NCI-H187 treated with DMSO at 0.1 percent for 48 hours (cell line): ENCODE results near the gene LHX1.
A peak's percentile ranks its signal among the peaks of the same experiment; 100 is the strongest.

Experiments
- DNase-seq: peaks from one replicate; lab custom pipeline; 2025; lab: John Stamatoyannopoulos, UW

LHX1 gene

DNA sequence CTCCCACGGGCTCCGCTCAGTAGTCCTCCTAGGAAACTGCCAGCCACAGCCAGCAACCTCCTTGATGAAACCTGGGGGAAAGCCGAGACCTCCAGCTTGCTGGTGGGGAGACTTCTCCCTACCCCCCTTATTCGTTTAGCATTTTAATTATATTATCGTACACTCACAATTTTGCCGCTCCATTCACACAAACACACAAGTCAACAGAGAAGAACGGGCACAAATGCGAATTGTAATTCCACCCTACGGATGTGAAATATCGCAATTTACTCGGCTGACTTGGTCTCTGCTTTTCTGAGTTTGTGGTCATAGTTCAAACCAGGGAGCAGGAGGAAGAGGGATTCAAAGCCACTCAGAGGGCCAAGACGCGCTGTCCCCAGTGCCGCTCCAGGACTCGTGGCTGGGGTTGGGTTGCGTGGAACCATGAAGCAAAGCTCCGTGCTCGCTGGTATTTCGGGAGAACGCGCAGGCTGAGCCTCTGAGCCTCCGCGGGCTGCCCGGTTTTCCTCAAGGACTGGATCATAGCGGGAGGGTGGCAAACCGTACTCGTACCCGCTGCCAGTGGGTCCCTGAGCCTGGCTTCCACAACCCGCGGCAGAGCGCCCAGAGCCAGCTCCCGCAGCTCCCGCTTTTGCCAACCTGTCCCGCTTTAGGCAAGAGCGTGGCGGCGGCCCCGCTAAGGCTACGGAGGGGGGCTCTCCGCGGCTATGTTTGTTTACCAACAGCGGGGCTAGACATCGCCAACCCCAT is 2.0 kb downstream of the LHX1 start:
- no peak for DNase-seq

DNA sequence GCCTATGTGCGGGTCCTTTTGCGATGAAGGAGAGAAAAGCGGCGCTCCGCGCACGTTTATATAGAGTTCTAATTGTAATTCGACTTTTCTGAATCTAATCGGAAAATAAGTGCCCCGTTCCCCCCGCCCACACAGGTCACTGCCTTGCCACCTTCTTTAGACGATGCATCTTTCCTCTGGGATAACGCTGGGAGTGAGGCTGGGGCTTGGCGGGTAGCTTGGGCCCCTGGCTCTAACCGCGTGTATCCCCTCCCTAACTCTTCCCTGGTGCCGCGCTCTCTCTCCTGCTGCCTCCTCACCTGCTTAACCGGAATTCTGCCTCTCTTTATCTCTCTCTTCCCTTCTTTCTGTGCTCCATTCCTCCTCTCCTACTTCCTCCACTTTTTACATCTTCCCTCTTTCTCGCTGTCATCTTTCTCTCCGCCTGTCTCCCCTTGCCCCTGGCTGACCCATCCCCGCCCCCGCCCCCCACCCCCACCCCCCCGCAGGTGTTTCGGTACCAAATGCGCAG is 2.6 kb downstream of the LHX1 start:
- no peak for DNase-seq

DNA sequence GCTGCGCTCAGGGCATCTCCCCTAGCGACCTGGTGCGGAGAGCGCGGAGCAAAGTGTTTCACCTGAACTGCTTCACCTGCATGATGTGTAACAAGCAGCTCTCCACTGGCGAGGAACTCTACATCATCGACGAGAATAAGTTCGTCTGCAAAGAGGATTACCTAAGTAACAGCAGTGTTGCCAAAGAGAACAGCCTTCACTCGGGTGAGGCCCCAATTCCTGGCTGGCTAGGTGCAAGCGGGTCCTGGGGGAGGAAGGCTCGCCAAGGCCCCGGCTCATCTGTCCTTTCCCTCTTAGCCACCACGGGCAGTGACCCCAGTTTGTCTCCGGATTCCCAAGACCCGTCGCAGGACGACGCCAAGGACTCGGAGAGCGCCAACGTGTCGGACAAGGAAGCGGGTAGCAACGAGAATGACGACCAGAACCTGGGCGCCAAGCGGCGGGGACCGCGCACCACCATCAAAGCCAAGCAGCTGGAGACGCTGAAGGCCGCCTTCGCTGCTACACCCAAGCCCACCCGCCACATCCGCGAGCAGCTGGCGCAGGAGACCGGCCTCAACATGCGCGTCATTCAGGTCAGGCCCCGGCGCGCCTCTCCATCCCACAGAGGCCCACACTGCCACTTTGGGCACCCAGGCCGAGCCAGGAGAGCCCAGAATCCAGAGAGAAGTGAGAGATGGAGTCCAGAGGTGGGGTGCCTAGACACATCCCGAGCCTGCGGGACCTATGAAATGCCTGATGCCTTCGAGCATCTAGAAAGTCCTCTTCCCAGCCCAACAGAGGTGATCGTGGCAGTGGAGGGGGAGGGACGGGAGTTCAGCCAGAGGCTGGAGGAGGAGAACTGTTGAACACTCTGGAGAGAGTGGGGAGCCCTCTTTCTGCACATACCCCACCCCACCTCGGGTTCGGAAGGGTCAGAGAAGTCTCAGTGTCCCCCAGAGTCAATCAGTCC is 3.3 kb downstream of the LHX1 start:
- no peak for DNase-seq

DNA sequence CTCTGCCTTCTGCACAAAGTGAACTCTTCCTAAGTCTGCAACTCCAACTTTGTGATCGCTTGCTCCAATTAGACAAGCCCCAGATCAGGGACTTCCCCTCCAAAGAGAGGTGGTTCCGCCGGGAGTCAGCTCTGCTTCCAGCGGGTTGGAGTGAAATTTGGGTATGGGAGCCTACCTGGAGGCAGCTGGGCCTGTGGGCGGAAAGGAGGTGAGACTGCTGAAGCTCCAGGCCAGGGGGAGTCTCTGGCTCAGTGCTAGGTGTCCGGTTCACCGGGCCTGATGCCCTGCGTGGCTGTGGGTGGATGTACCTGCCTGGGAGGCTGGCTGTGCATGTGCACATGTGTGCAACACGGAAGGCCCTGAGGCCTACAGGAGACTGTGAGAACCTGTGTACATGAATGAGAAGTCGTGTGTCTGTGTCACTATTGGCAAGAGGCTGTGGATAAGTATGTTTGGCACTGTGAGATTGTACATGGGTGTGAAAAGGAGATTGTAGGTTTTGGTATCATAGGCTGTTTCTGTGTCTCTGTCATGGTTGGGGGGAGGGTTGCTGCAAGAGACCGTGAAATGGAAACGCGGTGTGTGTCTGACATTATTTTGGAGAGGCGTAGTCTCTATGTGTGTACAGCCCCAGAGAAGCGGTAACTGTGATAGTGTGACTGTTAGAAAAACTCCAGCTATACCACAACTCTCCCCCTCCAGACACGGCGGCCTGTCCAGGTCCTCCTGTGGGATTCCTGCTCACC is 4.2 kb downstream of the LHX1 start:
- no peak for DNase-seq

DNA sequence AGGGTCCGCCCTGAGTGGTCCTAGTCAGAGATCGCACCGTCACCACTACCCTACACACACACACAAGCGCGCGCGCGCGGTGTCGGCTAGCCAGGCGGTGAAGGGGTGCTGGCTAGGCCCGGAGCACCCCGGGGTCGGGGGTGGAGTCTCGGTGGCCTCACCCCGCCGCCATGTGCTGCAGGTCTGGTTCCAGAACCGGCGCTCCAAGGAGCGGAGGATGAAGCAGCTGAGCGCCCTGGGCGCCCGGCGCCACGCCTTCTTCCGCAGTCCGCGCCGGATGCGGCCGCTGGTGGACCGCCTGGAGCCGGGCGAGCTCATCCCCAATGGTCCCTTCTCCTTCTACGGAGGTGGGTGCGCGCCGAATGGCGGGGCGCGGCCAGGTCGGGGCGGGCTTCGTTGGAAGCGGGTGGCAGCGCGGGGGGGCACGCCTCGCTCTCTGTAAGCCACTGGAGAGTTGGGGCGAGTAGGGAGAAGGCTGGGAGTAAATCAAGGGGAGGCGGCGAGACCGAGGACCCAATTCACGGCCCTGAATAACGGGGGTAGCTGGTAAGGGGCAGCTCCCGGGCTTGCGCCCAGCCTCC is 4.8 kb downstream of the LHX1 start:
- no peak for DNase-seq

DNA sequence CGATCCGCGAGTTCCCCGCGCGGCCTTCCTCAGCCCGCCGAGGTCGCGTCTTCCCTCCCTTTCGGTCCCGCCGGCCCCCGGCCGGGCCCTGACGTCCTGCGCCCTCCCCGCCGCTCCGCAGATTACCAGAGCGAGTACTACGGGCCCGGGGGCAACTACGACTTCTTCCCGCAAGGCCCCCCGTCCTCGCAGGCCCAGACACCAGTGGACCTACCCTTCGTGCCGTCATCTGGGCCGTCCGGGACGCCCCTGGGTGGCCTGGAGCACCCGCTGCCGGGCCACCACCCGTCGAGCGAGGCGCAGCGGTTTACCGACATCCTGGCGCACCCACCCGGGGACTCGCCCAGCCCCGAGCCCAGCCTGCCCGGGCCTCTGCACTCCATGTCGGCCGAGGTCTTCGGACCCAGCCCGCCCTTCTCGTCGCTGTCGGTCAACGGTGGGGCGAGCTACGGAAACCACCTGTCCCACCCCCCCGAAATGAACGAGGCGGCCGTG is 5.4 kb downstream of the LHX1 start:
- no peak for DNase-seq

DNA sequence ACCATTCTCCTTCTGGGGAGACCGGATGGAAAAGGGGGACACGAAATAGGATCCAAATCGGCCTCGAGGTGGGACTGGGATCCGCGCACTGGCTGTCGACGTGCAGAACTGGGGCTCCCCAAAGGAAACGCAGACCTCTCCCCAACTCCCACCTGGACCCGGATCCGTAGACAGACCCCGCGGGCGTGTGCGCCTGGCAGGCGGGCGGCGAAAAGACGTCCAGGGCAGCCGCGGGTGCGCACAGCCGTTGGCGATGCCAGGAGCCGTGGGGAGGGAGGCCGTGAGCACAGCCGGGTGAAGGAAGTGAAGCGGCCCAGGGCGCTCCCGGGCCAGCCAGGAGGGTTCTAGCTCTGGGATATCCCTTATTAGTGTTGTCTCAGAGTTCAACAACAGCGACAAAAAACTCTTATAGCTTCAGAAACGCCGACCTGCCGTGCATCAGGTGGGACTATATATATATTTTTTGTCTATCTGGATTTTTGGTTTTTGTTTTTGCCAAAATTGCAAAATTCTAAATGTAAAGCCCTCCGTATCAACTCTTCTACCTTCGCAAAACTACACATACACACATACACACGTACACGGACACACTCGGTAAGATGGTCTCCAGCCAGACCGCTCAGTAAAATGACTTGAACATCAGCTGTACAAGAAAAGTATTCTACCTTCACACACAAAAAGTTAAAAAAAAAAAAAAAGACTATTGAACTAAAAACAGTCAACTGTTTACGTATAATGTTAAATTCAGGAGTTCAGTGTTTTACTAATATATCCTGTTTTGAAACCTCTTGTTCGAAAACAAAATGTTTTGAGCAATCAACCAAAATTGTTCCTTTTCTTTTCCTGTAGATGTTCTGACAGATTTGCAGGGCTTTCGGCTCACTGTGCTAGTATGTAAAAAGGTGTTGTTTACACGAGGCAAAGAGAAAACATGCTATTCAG is 6.2 kb downstream of the LHX1 start:
- no peak for DNase-seq

DNA sequence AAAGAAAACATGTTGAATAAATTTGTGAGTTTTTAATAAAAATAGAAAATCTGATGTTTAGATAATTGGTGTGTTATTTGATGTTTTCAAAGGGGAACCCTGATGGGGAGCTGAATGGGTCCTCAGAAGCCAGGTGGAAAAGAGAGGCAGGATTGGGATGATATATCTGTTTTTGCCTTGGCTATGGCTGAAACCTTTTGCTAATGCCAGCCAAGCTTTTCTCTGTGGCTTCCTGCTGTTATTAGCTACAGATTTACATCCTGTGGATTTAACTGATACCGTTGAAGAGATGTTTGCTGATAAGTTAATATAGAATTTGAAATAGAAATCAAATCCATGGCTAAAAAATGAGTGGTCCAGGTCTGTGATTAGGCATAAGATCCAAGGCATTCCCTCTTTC is 7.3 kb downstream of the LHX1 start:
- DNase-seq, result no peak

DNA sequence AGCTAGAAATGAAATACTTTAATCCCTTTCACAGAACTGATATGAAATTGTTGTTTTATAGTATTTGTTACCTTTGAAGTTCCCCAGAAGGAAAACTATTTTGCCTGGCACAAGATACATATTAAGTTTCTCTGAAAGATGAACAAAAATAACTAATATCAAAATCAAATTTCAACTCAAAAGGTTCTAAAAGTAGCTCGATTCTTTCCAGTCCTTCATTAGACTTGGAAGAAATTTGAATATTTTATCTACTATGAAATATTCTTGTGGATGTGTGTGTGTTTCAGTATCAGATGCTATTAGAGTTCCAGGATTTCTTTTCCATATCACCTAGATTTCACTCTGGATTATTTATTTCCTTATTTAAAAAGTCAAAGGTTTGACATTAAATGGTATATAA is 7.9 kb downstream of the LHX1 start:
- DNase-seq, result no peak

DNA sequence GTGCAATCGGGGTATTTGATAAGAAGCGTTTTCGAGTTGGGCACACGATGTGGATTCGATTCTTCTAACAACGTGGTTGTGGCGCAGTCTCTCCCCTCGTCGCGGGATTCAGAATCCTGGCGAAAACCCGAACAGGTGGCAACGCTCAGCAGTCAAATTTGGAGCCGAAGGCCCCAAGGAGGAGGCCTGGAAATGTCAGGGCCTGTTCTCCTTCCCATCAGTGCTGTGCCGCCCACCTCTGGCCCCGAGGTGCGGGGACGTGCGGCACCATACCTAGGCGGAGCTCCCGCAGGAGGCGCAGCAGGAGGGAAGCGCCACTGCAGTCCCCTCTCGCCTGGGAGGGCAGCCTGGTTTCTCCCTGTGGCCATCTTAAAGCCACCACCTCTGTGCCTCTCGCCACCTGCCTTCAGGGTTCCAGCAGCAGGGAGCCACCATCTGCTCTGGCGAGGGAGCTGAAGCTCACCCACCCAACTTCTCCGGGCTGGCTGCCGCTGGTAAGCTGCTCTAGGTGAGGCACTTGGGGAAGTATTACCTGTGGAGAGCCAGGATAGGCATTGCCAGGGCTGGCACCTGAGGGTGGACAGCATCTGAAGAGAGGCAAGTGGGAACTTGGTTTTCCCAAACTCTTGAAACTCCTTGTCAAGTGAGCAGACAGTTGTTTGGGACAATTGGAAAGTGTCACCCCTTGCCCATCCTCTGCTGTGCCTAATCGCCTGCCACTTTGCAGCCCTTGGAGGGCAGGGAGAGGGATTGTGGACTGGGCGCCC is 8.9 kb downstream of the LHX1 start:
- no peak for DNase-seq

DNA sequence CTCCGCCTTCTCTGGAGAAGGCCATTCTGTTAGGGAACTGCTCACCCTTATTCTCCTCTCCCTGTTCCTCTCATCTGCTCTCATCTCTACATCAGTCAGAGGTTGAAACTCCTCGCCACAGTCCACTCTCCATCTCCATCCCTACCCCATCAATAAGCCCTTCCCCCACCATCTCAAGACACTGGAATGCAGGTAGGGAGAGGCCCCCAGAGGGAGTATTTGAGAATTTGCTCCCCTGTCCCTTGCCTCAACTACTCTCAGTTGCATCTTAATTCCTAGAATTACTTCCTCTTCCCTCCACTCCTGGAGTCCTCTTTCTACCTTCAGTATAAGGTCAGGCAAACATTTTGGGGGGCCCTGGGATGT is 9.4 kb downstream of the LHX1 start:
- no peak for DNase-seq

DNA sequence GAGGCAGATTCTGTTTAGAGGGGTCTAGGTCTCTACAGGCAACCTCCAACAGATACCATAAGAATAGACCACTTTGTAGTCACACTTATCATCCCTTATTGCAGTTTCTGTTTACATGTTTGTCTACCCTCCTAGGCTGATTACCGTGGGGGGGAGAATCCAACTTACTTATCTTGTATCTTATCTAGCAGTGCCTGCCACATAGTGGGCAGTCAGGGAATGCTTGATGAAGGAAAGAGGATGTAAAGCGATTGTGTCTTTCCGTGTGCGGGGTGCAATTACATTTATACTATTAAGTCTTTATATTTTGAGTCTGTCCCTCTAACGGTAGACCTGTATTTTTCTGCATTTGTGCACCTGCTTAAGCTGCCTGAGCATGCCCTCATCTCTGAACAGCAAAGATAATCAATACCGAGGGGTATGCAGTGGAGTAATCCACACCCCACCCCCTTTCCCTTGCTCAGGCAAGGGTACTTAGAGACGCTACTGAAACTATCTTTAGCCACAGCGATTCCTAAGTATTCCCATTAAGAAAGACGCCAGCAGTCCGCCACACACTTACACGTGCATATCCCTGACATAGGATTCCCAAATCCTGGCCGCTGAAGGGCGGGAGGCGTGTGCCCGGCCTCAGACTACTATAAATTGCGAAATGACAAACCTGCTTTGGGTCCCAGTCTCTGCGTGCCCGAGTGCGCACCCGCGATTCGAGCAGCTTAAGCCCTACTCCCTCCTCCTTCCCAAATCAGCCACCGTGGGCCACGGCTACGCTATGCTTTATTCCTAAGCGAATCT is 10.8 kb downstream of the LHX1 start:
- peak; percentile 56 for DNase-seq

DNA sequence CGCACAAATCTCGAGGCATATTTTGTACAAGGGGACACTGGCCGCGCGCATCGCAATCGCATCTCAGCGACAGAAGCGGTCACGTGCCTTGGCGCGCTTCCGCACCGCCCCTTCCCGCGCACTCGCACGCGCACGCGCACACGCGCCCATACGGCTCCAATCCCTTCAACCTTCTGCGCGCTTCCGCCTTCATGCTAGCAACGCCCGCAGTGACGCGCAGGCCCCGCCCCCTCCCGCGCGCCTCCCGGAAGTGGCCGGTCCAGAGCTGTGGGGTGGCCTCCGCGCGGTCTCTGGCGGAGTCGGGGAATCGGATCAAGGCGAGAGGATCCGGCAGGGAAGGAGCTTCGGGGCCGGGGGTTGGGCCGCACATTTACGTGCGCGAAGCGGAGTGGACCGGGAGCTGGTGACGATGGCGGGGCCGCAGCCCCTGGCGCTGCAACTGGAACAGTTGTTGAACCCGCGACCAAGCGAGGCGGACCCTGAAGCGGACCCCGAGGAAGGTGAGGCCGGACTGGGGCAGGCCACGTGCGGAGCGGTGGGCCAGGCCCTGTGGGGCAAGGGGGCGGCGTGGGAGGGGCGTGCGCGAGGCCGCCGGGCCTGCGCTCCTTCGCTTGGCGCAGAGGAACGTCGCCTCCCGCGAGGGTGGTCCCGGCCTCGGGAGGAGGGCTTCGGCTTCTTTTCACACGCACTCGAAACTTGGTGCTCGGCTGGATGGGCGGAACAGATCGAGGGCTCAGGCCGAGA is 11.6 kb downstream of the LHX1 start, which contains the start of gene AATF:
AATF (plus strand) TSS at position 238 of the 744 bp plus-strand sequence; CDS start at position 410, 172 bp downstream.
- peak; percentile 56 for DNase-seq

DNA sequence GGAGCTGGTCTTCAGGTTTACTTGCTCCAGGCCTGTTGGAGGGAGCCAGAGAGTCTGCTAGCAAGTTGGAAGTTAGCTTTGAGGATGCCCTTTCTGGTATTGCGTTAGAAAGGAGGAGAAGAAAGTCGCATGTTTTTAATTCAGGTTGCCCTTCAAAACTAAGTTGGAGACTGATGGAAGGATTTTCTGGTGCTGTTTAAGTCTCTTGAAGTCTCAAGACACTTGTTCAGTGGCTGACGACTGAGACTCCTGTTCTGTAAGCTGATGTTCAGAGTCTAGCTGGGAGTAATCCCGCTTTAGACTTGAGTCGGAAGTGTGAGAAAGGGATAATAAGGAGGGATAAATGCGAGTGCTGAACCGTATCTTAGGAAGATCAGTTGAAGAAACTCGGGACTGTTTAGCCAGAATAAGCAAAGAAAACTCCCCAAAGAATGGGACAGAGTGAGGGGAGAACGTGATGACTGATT is 12.2 kb downstream of the LHX1 start:
- DNase-seq, result no peak

DNA sequence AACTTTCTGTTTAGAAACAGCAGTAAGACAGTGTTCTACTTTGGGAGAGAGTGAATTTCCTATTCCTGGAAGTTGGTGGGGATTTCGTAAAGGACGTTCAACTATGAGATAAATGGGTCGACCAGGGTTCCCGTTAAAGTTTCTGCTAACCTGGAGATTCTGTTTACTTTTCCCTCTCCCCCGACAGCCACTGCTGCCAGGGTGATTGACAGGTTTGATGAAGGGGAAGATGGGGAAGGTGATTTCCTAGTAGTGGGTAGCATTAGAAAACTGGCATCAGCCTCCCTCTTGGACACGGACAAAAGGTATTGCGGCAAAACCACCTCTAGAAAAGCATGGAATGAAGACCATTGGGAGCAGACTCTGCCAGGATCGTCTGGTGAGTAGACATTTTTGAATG is 12.8 kb downstream of the LHX1 start:
- DNase-seq, result no peak

DNA sequence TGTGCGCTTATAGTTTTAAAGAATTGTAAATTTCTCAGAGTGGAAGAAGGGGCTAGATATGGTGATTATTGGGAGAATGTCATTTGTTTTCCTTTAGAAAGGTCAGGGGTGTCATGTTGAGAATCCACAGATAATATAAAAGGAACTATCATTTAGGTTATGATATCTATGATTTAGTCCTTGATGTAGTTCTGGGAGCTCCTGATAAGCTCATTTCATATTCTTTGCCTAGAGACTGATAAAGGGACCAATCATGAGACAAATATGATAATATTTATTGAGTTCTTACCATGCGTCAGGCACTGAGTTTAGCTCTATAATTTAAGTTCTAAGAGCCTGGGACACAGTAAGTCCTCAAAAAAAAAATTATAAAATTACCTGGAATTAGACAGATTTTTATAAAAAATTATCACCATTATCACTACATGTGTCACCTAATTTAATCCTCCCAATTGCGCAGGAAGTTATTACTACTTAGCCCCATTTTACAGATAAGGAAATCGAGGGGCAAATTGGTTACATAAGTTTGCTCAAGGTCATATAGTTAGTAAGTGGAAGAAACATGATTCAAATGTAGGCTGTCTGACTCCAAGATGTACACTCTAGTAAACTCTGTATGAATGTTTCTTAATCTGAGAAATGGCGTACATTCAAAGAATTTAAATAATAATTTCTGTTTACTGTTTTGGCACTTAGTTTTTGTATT is 14.0 kb downstream of the LHX1 start:
- no peak for DNase-seq

DNA sequence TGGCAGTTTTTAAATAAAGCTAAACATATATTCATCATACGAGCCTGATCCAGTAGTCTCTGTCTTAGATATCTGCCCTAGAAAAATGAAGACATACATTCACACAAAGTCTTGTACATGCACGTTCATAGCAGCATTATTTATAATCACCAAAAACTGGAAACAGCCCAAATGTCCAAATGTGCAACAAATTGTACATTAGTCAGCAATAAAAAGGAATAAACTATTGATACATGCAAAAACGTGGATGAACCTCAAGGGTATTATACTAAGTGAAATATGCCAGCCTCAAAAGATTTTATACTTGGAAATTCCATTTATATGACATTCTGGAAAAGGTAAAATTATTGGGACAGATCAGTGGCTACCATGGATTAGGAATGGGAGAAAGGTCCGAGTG is 34.2 kb downstream of the LHX1 start:
- no peak for DNase-seq
